GDM1 (cell line): ENCODE measurements around the gene KRTAP10-5.
"Not testable (repeated sequence)": the region's sequence is repeated elsewhere in the genome, so short reads cannot be mapped to it uniquely, and the experiment has no call there.

ENCODE experiments used
- DNase-seq: peaks from one replicate; lab custom pipeline; 2025; lab: John Stamatoyannopoulos, UW

The KRTAP10-5 gene, protein sequence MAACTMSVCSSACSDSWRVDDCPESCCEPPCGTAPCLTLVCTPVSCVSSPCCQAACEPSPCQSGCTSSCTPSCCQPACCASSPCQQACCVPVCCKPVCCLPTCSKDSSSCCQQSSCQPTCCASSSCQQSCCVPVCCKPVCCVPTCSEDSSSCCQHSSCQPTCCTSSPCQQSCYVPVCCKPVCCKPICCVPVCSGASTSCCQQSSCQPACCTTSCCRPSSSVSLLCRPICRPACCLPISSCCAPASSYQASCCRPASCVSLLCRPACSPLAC

GRCh38 chr21:44580231-44580821 lies at the start of gene KRTAP10-5:
Gene KRTAP10-5 (minus strand): TSS chr21:44580604. CDS start chr21:44580578, 26 bp downstream.
- DNase-seq: not testable (repeated sequence)

DNA sequence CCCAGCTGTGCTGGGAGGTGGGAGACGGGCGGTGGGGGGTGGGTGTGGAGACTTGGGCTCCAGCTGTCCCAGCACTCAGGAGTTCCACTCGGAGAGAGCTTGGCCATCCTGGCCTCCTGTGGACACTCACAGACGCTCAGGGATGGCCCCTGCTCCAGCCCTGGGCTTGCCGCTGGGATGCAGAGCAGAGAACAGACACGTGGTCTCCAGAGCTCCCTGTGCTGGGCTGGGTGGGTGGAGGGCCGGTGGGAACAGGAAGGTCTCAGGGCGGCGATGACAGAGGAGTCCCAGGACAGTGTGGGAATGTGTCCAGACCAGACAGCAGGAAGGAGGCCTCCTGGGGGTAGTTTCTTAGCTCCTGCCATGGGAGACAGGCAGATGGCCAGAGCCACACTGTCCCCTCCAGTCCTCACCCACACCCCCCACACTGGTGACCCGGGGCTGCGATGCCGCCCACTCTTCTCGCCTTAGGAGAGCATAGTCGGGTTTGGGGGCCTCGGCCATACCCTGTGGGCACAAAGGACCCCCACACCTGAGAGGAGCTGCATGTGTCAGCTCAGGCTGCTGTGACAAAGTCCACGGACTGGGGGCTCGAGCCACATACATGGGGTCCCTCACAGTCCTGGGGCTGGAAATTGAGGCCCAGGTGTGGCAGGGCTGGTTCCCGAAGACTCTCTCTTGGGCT lies 48.4 kb upstream of the KRTAP10-5 start:
- no peak for DNase-seq

DNA sequence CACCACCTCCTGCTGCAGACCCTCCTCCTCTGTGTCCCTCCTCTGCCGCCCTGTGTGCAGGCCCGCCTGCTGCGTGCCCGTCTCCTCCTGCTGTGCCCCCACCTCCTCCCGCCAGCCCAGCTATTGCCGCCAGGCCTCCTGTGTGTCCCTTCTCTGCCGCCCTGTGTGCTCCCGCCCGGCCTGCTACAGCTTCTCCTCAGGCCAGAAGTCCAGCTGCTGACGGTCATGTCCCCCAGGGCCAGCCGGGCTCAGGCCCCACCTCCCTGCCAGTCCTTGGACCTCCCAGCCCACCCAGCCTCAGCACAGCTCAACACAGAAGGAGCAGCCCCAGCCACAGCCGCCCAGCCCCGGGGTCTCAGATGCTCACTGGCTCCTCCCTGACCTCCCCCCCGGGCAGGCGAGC lies 47.4 kb upstream of the KRTAP10-5 start:
- DNase-seq: not testable (repeated sequence)

DNA sequence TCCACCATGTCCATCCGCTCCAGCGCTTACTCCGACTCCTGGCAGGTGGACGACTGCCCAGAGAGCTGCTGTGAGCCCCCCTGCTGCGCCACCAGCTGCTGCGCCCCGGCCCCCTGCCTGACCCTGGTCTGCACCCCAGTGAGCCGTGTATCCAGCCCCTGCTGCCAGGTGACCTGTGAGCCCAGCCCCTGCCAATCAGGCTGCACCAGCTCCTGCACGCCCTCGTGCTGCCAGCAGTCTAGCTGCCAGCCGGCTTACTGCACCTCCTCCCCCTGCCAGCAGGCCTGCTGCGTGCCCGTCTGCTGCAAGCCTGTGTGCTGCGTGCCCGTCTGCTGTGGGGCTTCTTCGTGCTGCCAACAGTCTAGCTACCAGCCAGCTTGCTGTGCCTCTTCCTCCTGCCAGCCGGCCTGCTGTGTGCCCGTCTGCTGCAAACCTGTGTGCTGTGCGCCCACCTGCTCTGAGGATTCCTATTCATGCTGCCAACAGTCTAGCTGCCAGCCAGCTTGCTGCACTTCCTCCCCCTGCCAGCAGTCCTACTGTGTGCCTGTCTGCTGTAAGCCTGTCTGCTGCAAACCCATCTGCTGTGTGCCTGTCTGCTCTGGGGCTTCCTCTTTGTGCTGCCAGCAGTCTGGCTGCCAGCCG lies 46.9 kb upstream of the KRTAP10-5 start:
- not testable (repeated sequence) for DNase-seq

DNA sequence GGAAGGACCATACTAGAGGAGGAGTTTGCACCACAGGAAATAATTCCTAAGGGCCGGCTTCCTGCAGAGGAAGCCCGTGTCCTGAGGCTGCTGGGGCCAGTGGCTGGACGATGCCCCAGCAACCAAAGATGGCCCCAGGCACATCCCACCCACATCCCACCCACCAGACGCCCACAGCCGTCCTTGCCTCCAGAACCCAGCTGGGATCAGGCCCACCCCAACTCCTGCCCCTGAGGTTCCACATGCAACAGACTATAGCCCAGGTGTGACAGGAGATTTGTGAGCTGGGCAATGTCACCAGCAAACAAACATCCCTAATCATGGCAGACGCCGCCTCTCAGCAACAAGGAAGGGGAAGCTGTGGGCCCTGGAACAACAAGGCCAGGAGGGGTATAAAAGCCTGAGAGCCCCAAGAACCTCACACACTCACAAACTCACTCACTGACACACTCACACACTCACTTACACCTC lies 46.3 kb upstream of the KRTAP10-5 start, which contains the start of gene KRTAP10-9:
KRTAP10-9 (plus strand) TSS at position 421 of the 471 bp plus-strand sequence. CDS start 79 bp downstream, outside the sequence.
- no peak for DNase-seq

GRCh38 chr21:44626262-44626661 lies 45.9 kb upstream of the KRTAP10-5 start:
- no peak for DNase-seq

DNA sequence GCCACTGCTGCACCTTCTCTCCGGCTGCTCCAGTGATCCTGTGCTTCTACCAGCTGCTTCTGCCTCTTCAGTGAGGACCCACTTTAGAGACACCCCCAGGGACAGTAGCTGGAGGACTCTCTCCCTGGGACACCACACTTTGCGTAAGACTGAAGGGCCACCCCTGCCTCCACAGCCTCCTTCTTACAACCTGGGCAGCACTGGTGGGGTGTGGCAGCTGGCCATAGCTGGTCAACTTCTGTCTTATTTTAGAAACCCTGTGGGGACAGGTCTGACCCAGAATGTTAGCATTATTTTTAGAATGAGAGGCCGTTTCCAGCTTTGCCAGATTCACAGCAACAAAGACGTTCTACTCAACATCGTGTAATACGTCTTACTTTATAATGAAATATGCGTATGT lies 45.4 kb upstream of the KRTAP10-5 start:
- no peak for DNase-seq

GRCh38 chr21:44623575-44623974 lies 43.2 kb upstream of the KRTAP10-5 start:
- no peak for DNase-seq

- no peak for DNase-seq
Observed at GRCh38 chr21:44619886-44620285, 39.5 kb upstream of the KRTAP10-5 start.

GRCh38 chr21:44618909-44619308 lies 38.5 kb upstream of the KRTAP10-5 start:
- DNase-seq: no peak

DNA sequence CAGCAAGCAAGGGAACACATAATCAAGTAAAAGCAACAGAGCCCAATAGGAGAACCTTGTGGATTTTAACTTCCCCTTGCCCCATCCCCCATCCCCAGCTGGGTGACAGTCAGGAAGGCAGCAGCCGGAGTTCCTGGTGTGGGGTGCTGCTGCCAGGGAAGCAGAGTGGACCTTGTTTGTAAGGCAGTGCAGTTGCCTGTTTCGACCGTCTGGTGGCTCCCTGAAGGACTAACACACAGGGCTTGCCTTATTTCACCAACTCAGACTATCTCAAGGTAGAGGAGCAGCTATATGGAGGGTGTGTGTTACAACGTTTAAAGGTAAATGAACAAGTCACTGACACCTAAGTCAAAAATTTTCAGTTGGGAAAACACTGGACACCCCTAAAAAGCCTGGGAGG lies 38.1 kb upstream of the KRTAP10-5 start:
- DNase-seq: peak; percentile 4

DNA sequence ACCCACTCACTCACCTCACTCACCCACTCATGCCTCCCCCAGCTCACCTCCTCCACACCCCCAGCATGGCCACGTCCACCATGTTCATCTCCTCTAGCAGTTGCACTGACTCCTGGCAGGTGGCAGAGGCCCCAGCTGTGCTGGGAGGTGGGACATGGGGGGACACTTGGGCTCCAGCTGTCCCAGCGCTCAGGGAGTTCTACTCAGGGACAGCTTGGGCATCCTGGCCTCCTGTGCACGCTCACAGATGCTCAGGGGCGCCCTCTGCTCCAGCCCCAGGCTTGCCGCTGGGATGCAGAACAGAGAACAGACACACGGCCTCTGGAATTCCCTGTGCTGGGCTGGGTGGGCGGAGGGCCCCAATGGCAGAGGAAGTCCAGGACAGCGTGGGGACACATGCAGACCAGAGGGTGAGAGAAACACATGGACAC lies 36.7 kb upstream of the KRTAP10-5 start:
- no peak for DNase-seq

DNA sequence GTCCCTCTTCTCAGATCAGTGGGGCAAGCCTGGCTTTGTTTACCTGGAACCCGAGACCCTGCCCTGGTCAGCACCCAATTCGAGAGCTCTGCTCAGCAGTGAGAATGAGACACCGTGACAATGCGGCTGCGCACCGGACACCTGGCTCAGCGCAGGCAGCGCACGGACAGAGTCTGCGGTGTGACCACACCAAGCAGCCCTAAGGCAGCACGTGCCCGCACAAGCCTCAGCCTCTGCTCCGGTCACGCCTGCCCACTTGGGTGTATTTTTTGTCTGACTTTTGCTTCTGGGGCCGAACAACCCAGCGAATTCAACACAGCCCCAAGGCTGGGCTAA lies 36.2 kb upstream of the KRTAP10-5 start:
- DNase-seq: no peak

DNA sequence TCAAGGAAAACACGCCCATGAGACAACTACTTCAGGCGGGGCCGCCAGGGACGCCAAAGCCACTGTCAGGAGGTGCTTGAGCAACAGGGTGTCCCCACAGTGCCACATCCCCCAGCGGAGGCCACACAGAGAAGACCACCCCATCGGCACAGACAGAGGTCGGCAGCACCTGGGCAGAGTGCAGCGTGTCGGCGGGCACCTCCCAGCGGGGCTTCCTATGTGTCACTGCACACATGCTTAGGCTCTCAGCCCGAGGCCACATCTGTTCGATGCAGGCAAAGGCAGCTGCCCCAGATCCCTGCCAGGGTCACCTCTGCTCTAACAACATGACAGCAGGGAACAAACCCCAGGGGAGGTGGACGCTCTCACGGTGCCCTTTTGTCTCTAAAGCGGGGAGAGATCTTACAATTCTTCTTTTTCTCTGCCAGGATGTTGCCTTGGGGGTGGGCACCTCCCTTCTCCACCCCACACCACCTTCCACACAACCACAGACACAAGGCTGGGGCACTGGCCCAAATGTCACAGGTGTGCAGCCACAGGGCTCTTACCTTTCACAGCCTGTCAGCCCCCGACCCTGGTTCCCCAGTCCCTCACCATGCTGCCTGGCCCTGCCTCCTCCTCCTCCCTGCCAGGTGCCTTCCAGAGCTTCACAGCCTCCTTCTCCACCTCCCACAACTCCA lies 35.6 kb upstream of the KRTAP10-5 start:
- DNase-seq: no peak

- DNase-seq: no peak
Observed at GRCh38 chr21:44615466-44615865, 35.1 kb upstream of the KRTAP10-5 start.

DNA sequence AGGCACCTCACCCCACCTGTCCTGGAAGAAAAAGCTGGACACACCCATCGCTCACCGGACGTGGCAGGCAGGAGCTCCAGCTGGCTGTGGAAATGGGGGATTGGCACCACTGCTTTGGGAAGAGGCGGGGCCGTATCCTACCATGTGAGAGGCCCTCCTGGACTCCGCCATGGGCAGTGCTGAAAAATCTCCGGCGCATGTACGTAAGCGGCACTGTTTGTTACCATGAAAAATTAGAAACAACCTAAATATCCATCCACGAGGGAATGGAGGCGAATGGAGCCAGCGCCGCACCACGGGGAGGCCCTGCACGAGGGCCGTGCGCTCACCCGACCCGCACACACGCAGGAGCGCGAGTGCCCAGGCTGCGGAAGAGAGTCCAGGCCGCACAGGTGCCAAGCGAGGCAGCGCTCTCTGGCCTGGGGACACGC lies 34.6 kb upstream of the KRTAP10-5 start:
- no peak for DNase-seq

DNA sequence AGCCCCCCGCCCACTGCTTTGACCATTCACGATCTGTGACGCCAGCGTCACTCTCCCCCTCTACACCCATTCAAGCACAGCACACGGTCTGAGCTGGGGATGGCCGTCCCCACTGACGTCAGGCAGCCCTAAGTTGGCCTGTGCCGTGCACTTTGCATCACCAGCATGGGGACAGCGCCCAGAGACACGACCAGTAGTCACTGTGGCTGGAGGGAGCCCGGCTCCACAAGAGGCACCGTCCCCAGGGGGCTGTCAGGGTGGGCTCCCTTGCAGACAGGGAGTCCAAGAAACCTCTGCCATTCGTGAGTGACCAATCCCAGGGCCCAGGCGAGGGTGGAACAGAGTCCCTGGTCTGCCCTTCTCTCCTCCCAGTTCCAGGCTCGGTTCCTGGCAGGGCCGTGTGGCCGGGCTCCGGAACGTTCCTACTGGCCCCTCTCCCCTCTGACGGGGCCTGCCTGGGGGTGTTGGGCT lies 33.8 kb upstream of the KRTAP10-5 start:
- DNase-seq: no peak

DNA sequence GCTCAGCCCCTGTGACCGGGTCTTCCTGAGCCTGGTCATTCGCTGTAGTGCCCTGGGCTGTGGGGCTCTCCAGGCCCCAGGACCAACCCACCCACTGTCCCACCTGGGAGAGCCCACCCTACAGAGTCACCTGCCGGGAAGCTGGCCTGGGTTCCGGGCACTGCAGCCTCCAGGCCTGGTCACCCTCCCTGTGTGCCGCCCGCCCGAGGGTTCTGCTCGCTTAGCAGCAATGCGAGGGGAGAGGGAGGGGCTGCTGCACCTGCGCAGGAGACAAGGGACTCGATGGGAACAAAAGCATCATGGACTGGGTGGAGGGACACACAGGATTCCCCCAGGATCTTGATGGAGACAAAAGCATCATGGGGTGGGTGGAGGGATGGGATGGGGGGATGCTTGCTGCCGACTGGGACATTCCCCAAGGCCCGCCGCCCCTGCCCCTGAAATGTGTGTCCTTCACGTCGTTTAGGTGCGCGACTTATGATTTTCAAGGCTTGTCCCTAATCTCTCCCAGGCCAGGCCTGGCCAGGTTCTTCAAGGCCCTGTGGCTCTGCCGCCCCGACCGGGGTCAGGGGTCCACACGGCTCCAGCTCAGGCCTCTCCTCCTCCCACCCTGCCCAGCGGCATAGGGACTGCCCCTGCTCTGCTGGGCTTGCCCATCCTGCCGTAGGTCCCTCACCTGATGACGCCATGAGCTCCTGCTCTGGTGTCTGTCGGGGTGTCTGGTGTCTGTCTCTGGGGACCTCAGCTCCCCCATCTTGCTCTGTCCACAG lies 33.2 kb upstream of the KRTAP10-5 start:
- DNase-seq: no peak

GRCh38 chr21:44612669-44613229 lies 32.3 kb upstream of the KRTAP10-5 start:
- no peak for DNase-seq

DNA sequence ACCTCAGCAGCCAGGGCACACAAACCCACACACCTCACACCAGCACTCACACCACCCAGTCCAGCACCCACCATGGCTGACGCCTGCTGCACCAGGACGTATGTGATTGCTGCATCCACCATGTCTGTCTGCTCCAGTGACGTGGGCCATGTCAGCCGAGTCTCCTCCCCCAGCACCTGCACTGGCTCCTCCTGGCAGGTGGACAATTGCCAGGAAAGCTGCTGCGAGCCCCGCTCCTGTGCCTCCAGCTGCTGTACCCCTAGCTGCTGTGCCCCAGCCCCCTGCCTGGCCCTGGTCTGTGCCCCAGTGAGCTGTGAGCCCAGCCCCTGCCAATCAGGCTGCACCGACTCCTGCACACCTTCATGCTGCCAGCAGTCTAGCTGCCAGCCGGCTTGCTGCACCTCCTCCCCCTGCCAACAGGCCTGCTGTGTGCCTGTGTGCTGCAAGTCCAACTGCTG lies 31.7 kb upstream of the KRTAP10-5 start, which contains the start of gene KRTAP10-8:
KRTAP10-8 (plus strand) TSS at position 51 of the 458 bp plus-strand sequence; CDS start at position 73, 22 bp downstream.
- no peak for DNase-seq
